NCI-H510A (cell line): ENCODE measurements around the gene NAGPA.
"Not testable (repeated sequence)": the region's sequence is repeated elsewhere in the genome, so short reads cannot be mapped to it uniquely, and the experiment has no call there.

ENCODE experiments used
- DNase-seq: peaks from one replicate; lab custom pipeline; 2025; lab: John Stamatoyannopoulos, UW

The NAGPA gene

GRCh38 chr16:5062051-5062450, 28.3 kb upstream of the NAGPA start:
- DNase-seq = no peak

DNA sequence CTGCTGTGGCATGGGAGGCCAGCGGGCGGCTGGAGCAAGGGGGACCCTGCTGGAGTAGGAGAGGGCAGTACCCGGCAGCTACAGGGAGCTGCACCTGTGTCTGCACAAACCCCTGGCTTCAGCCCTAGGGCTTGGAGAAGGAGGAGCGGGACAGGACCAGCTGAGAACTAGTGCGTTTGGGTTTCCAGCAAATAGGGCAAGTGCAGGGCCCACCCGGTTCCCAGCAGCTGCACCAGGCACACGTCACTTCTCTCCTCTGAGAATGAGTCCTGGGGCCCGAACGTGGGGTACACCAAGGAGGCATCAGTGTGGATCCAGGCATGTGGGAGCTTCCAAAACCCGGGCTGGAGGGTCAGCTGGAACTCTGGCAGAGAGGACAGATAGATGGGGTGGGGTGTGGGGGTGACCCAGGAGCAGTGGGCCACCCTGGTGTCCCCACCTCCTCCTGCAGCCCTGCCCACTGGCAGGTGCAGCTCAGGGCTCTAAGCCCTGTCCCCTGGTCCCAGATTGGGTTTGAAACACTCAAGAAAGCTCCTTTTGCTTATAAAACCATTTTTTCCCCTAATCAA, 26.4 kb upstream of the NAGPA start:
- no peak for DNase-seq

GRCh38 chr16:5059386-5060072, 25.8 kb upstream of the NAGPA start:
- DNase-seq = no peak

- no peak for DNase-seq
These were observed 24.7 kb upstream of the NAGPA start for GRCh38 chr16:5058476-5058875.

GRCh38 chr16:5056352-5056751, 22.6 kb upstream of the NAGPA start:
- no peak for DNase-seq

- DNase-seq = no peak
These were observed 21.4 kb upstream of the NAGPA start for GRCh38 chr16:5054876-5055865.

DNA sequence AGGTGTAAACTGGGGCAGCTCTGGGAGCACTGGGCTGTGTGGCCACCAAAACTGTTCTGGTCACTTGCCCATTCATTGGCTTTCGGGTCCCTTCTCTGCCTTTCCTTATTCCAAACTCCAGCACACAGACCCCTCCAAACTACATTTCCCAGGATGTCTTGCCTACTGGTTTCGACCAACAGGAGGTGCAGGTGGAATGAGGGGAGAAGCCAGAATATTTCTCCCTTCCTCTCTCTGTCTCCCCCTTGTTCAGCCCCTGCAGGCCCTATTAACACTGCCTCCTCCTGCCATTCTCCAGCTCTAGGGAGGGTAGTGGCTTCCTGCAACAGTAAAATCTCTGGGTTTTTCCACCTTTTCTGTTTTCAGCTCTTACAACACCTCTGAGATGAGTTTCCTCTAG, 13.2 kb upstream of the NAGPA start:
- DNase-seq = no peak

DNA sequence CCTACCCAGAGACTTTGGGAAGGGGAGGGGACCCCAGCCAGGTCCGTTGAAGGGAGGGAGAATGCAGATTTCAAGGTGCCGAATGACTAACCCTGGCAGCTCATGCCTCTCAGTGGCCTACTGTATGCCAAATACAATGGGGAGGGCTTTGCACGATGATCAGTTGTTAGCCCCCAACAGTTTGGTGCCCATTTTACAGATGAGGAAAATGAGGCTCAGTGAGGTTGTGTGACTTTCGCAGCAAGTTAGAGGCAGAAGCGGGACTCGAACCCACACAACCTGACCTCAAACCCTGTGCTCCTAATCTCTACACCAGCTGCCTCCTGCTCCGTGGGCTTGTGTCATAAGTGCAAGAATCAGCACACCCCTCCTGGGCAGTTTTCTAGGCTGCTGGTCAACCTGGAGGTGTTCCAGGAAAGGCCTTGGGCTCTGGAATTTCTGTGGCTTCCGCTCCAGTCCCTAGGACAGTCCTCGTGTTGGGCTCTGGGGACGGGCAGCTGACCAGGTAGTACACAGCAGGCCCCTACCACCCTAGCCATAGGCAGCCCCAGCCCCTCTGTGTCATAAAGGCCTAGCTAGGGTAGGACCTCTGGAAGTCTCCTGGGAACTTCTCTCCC, 11.9 kb upstream of the NAGPA start:
- no peak for DNase-seq

- not testable (repeated sequence) for DNase-seq
These were observed 10.8 kb upstream of the NAGPA start for GRCh38 chr16:5044581-5044980.

GRCh38 chr16:5044011-5044540, 10.3 kb upstream of the NAGPA start:
- DNase-seq = no peak

DNA sequence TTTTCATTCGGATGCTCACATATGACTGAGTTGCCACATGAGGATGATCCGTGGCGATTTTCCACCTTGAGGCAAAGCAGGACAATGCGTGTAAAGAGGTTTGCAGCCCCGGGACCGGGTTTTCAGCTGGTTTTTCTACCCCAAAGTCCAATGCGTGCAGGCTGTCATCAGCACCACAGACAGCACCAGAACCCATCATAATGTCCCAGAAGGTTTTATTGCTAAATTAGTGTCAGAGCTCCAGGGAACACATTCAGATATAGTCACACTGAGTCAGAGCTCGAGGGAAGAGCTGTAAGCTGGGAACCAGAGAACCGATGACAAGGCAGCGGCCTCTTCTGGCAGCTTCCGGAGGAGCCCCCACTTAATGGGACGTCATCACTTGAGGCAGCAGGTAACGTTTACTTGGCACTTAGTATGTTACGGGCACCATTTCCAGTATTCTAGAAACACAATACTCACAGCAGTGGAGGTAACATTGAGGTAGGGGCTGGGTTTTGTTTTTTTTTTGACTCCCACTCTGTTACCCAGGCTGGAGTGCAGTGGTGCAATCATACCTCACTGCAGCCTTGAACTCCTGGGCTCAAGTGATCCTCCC, 8.9 kb upstream of the NAGPA start:
- DNase-seq = peak; percentile 25

GRCh38 chr16:5041600-5042133, 7.9 kb upstream of the NAGPA start:
- no peak for DNase-seq

DNA sequence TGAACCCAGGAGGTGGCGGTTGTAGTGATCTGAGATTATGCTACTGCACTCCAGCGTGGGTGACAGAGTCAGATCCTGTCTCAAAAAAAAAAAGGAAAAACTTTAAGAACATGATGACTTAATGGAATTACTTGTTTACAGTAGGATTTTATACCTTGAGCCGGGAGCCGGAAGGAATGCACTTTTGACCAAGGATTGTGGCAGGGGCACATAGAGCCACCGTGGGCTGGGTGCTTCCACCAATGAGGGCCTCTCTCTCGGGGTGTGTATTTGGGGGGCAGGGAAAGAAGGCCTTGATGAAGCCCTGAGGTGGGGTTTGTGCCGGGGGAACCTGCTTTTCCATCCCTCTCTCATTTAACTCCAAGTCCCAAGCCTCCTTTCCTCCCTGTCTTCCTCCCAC, 6.7 kb upstream of the NAGPA start:
- no peak for DNase-seq

DNA sequence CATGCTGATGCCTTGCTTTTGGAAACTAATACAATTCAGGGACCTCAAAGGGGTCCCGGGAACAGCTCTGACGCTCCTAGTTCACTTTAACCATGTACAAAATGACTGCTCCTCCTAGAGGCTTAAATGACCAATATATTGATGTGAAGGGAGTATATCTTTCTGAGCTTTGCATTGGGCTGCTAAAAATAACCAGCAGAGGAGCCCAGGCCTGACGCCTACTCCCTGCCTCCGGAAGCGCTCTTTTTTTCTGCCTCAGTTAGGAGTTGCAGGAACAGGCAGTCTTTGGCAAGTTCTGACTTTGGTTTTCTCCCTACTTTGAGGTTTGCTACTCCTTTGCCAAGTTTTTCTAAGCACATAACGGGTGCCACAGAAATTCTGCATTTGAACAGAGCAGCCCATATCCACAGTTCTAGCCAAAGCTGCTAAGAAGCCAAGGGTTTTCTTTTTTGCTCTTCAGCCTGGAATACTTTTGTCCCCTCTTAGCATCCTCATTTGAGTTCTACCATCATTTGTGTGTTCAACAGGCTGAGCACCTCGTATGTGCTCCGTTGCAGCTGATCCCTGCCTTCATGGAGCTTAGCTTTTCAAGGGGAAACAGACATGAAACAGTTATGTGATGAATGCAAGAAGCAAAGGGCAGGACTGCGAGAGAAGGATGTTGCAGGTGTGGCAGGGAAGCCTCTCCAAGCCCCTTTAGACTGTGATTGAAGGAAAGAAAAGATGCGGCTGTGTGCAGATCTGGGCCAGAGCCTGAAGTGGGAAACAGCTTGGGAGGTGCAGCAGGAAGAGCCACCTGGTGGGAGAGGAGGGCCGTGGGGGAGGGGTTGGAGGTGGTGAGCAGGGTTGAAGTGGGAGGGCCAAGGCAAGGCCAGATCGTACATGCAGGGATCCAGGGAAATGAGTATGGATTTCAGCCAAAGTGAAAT, 2.8 kb upstream of the NAGPA start:
- DNase-seq = peak; percentile 19

GRCh38 chr16:5035909-5036227, 2.1 kb upstream of the NAGPA start:
- no peak for DNase-seq

DNA sequence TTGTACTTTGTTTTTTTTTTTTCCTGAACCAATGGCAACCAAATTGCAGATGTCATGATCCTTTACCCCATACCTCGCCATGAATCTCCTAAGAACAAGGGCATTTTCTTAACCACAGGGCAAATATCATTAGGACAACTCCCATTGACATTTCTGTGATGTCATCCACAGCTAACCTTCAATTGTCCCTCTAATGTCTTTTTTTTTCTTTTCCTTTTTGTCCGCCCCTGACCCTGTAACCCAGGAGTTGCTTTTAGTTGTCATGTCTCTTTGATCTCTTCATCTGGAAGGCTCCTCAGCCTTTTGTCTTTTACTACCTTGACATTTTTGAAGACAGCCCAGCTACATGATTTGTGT, 410 bp upstream of the NAGPA start:
- no peak for DNase-seq

- no peak for DNase-seq
These were observed 977 bp downstream of the NAGPA start for GRCh38 chr16:5032748-5033167.

- DNase-seq = no peak
These were observed 2.1 kb downstream of the NAGPA start for GRCh38 chr16:5031601-5032000.

- DNase-seq = no peak
These were observed 3.4 kb downstream of the NAGPA start for GRCh38 chr16:5030251-5030870.

- DNase-seq = no peak
These were observed 4.7 kb downstream of the NAGPA start for GRCh38 chr16:5028950-5029475.
